GM21576 (cell line): ENCODE data around the gene CAPN15.
"Not testable (repeated sequence)": the region's sequence is repeated elsewhere in the genome, so short reads cannot be mapped to it uniquely, and the experiment has no call there.

ENCODE experiments used
- ATAC-seq: cut with Tn5 transposase; IDR thresholded peaks from one replicate; pipeline ENCODE4 v1.9.1; 2021; ENCODE audit warnings: mild to moderate bottlenecking, moderate library complexity; ENCODE audit not compliant: unreplicated experiment

Gene CAPN15

DNA sequence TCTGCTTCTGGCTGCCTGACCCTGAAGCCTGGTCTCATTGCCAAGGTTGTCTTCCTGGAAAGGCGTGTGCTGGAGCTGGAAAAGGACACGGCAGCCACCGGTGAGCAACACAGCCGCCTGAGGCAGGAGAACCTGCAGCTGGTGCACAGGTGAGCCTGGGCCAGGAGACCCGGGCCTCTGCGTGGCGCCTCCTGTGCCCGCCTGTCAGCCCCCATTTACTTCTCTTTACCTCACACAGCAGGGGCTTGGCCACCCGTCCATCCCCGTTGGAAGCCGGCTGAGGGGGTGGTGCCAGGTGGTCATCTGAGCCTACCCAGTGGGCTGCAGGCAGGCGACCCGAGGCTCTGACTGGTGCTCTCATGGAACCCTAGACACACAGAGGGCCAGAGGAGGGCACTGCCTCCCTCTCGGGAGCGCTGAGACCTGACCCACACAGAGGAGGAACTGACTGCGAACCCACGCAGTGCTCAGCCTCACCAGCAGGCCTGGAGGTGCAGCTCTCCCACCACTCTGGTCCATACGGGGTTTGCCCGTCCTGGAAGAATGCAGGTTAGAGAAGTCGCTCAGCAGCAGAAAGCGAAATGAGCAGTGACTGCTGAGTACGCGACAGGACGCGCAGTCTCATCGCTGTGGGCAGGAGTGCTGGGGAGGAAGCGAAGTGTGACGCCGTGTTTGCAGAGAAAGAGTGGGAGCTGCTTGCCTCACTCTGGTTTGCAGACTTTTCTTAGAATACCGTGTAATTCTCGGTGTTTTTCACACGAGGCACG, 21.9 kb upstream of the CAPN15 start:
- no peak for ATAC-seq

- no peak for ATAC-seq
Observed at GRCh38 chr16:506246-506546, 21.3 kb upstream of the CAPN15 start.

- not testable (repeated sequence) for ATAC-seq
Observed at GRCh38 chr16:507527-507926, 20.0 kb upstream of the CAPN15 start.

DNA sequence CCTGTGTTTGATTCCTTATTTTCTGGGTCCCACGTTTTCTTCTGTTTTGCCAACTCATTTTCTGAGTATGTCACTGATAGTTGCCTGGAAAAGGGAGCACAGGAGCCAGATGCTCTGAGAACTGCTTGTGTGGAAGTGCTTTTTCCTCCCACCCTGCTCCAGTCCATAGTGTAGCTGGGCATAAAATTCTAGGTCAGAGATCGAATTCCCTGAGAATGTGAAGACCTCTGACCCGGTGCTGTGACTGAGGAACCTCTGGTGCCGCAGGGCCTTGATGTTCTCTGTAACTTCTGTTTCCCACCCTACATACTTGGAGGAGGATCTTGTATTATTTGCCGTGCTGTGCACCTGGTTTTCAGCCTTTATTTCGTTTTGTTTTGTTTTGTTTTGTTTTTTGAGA, 19.5 kb upstream of the CAPN15 start:
- ATAC-seq, result no peak

- no peak for ATAC-seq
Observed at GRCh38 chr16:508884-509736, 18.4 kb upstream of the CAPN15 start.

GRCh38 chr16:510066-510825, 17.3 kb upstream of the CAPN15 start:
- ATAC-seq, result no peak

DNA sequence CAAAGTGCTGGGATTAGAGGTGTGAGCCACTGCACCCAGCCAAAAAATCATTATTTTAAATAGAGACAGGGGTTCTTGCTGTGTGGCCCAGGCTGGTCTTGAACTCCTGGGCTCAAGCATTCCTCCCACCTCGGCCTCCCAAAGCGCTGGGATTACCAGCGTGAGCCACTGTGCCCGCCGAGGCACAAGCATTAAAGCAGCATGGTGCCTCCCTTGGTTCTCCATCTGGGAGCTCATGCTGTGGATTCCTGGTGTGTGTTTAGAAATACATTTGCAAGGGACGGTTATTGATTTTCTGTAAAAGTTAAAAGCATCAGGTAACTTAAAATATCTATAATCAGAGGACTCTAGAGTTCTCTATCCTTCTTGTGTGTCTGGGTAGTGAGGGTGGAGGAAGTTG, 14.7 kb upstream of the CAPN15 start:
- ATAC-seq, result no peak

- no peak for ATAC-seq
Observed at GRCh38 chr16:513950-514349, 13.6 kb upstream of the CAPN15 start.

DNA sequence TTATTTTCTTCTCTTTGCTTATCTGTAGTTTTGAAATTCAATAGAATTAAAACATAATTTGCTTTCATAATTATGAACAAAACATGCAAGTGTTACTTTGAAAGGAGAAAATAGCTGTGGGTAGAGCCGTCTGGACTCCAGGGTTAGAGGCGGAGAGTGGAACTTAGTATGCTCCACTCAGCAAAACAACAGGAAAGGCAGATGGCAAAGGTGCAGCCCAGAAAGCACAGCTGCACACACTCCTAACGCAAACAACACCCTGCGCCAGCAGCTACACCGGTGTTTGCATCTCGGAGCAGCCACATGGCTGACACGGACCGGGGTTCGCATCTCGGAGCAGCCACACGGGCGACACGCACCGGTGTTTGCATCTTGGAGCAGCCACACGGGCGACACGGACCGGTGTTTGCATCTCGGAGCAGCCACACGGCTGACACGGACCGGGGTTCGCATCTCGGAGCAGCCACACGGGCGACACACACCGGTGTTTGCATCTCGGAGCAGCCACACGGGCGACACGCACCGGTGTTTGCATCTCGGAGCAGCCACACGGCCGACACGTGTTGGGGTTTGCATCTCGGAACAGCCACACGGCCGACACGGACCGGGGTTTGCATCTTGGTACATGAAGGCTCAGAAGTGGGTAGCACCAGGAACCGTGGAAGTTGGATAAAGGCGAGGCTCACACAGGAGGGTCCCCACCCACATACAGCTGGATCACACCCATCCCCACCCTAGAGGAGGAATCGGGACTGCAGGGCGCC, 12.2 kb upstream of the CAPN15 start:
- ATAC-seq, result no peak

DNA sequence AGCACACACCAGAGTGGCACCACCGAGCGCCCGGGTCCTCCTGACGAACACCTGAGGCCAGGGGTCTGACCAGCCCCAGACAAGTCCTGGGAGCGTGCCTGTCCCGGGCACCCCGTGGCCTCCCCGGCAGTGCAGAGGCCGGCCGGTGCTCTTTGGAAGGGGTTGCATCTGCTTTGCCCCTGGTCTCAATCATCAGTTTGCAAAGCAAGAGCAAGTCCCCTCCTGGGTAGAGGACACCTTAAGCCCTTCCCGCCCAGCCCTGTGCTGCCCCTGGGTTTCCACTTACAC, 11.6 kb upstream of the CAPN15 start:
- no peak for ATAC-seq

- no peak for ATAC-seq
Observed at GRCh38 chr16:516301-516700, 11.2 kb upstream of the CAPN15 start.

DNA sequence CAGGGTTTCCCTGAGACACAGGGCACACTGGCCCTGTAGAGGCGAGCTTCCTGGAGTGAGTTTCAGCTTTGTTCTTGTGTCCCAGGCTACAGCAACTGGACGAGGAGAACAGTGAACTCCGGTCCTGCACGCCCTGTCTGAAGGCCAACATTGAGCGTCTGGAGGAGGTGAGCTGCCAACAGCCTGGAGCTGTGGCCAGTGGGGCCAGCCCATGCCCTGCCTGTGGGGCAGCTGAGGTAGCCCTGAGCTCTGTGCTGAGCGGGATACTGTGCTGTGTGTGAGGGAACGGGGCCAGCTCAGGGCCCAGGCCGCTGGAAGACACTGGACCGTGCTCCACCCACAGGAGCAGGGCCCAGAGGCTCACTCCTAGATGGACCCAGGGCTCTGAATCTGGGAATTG, 8.7 kb upstream of the CAPN15 start:
- no peak for ATAC-seq

DNA sequence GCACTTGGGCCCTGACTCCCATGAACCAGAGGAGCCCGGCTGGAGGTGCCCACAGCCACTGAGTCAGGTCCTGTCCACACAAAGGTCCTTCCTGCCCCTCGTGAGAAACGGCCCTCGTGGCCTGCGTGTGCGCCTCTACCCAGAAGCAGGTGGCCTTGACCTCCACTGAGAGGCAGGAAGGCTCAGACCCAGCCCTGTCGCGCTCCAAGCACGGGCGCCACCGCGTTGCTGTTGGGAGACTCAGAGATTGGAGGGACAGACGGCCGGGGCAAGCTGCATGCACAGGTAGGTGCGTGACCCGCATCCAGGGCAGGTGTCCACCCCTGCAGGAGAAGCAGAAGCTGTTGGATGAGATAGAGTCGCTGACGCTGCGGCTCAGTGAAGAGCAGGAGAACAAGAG, 8.1 kb upstream of the CAPN15 start:
- ATAC-seq, result no peak

DNA sequence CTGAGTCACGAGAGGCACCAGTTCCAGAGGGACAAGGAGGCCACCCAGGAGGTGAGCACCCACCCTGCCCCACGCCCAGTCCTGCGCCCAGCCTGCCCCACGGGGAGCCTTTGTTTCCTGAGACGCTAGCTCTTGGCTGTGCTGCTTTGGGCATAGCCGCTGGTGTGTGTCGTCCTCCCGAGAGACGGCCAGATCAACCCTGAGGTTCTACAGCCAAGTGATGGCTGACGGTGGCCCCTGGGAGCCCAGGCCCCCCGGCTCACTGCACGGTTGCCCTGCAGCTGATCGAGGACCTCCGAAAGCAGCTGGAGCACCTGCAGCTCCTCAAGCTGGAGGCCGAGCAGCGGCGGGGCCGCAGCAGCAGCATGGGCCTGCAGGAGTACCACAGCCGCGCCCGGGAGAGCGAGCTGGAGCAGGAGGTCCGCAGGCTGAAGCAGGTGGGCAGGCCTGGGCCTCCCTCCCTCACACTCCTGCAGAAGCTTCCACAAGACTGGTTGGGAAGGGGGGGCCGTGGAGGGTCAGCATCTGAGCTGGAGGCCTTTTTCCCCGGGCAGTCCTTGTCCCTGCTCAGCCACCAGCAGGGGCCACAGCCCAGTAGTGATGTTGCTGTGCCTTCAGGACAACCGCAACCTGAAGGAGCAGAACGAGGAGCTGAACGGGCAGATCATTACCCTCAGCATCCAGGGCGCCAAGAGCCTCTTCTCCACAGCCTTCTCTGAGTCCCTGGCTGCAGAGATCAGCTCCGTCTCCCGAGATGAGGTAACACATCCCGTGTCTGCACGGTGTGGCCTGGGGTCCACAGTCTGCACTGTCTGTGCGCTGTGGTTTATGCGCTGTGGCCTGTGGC, 7.4 kb upstream of the CAPN15 start:
- no peak for ATAC-seq

DNA sequence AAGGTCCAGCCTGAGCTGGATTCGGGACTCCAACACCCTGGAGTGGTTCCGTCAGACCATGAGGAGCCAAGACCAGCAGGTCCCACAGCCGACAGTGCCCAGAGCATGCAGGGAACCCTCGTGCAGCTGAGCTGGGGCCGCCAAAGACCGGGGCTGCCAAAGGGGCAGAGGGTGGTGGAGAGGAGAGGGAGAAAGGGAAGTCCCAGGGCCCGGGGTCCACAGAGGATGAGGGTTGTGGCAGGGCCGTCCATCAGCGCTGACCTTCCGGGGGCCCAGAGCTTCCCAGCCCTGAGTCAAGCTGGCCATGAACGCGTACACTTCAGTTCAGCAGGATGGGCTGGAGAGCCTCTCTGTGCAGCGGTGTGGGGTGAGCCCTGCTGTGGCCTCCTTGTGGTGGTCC, 6.7 kb upstream of the CAPN15 start:
- ATAC-seq, result no peak

DNA sequence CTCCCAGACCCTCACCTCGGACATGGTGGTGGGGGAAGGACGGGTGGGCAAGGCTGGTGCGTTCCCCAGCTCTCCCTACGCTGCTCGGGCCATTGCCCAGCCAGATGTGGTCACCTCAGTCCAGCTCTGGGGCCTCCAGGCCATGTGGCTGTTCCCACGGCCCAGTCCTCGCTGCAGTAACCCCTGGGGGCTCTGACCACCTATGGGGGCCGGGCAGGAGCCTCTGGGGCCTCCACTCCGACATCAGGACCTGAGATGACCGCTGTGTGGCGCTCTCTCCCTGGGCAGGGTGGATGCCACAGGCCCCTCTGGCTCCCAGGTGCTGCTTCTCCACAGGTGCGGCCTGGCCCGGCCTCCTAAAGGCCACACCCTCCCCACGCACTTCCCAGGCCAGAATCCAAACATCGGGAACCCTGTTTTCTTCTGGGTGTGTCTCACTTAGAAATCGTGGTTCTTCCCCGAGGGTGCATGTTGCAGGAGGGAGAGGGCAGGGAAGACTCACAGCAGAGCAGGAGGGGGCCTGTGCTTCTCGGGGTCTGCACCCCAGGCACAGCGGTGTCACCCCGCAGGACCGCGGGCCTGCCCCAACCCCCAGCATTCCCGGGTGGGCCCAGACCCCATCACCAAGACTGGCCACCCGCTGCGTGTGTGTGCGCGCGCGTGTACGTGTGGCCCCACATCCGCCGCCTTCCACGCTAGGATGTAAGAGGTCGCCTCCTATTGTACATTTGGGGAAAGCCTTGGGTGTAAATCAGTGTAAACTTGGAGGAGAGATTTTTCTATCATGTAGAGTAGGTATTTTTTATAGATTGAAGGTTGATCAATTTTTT, 5.9 kb upstream of the CAPN15 start:
- ATAC-seq, result no peak

GRCh38 chr16:522320-523096, 5.0 kb upstream of the CAPN15 start:
- ATAC-seq, result no peak

DNA sequence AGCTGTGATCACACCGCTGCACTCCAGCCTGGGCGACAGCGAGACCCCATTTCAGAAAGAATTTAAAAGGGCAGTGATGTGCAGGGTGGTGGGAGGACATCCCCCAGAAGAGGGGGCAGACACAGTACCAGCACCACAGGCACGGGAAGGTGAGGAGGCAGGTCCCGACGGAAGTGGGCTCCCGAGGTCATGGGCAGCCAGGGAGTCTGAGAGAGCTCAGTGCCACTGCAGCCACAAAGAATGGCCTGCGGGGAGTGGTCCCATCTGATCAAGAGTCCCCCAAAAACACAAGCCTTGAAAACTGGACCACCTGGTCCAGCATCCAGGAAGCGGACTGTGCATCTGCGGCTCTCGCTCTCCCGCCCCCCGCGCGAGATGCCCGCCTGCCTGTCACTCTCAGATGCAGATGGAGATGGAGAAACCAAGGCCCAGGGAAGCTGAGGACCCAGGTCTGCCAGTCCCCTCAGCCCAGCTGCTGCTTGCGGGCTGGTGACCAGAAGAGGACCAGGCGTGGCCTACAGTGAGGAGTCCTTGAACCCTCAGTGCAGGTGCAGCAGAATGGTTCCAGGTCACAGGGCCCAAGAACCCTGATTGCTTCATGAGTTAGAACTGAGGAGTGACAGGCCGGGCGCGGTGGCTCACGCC, 4.3 kb upstream of the CAPN15 start:
- no peak for ATAC-seq
